Inflammatory macrophage treated with lipopolysaccharide for 4 hours (primary cell): ENCODE measurements around the gene MAD1L1.

Experiments
- DNase-seq: peaks from one replicate; pipeline ENCODE4 v3.0.0-alpha.2; 2020

The MAD1L1 gene

DNA sequence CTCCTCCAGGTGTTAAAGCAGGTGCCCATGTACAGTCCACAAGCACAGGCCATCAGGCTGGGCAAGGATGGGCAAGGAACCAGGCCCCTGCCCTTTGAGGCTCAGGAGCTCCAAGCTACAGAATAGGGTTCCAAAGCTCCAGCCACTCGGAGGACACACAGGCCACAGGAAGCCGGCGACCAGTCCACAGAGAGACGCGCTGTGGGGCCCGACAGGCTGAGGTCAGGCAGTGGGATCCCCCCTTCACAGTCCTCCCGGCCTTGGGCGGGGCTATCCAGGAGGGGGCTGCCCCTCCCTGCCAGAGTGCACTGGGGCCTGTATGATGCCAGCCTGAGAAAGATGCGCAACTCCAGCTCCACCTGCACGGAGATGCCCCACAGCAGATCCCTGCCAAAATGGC, 34.0 kb downstream of the MAD1L1 start:
- DNase-seq: no peak

GRCh38 chr7:2198206-2198605, 34.5 kb downstream of the MAD1L1 start:
- DNase-seq: no peak

DNA sequence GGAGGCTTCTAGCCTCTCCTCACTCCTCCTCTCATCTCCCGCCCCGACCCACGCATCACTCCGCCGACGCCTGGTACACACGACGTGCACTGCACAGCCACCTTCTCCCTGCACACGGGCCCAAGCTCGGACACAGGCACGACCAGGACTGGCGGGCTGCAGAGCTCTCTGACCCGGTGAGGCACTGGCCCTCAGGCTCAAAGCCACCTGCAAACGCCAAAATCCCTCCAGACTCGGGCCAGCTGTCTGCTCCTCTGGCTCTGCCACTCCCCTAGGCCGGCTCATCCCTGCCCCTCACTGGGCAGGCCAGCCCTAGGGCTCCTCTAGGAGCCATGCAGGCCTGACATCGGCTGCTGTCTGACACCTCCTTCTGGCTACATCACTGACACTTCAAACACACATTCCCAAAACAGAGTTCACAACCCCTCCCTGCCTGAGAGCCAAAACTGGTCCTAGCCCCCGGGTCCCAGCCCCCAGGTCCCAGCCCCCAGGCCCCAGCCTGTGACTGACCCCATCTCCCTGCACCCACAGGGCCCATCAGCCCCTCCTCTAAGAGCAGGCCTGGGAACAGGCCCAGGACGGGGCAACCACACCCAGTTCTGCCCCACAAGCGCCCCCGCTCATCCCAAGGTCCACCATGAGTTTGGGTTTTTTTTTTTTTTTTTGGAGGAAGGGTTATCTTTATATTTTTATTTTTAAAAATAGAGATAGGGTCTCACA, 35.1 kb downstream of the MAD1L1 start:
- no peak for DNase-seq

- no peak for DNase-seq
Observed at GRCh38 chr7:2196381-2197378, 36.1 kb downstream of the MAD1L1 start.

DNA sequence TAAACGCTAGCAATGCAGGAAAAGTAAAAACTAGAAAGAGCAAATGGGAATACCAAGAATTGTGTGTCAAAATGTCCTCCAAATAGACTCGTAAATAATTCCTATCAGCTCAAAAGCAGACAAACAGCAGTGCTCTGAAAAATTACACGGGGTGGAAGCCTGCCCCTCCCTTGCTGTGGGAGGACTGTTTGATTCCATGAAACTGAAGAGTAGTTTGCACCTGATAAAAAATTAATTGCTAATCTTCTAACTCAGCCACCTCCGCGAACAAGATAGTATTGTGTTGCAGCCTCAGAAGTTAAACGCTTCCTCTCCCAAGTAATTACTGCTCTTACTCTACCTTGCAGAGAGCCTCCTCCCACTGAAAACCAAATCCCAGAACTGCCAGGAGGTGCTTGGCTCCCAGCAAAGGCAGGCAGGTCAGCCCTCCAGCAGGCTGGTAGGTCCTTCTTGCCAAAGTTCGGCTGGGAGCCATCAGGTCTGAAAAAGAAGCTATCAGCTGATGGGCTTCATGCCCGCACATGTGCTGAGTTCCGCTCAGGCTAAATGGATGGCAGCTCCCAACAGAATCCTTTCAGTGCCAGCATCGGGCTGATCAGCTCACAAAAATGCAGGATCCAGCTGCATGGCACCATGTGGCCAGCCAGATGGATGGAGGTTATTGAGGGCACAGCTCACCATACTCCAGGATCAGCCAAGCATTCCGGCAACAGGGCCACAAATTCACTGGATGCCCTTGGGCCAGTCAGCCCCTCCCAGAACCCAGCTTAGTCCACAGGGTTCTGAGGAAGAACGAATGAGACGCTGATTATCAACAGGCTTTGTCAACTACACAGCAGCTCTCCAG, 37.1 kb downstream of the MAD1L1 start:
- DNase-seq: no peak

DNA sequence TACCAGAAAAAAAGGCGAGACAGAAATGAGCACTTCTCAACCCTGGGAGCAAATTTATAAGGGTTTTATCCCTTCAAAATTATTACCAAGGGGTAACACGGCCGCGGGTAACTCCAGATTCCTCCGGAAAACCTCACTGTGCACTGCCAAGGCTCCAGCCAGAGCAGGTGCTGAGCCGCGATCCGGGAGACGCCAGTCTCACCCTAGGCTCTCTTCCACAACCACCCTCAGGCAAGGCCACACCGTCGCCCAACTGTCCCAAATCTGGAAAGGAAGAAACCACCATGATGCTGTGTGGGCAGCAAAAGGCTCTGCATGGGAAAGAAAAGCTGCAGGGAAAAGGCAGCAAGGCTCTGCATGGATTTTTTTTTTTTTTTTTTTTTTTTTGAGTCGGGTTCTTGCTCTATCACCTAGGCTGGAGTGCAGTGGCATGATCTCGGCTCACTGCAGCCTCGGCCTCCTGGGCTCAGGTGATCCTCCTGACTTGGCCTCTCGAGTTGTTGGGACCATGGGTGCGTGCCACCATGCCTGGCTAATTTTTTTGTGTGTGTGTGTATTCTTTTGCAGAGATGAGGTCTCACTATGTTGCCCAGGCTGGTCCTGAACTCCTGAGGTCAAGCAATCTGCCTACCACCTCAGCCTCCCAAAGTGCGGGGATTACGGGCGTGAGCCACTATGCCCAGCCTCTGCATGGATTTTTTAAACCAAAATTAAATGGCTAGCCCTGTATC, 39.0 kb downstream of the MAD1L1 start:
- no peak for DNase-seq

DNA sequence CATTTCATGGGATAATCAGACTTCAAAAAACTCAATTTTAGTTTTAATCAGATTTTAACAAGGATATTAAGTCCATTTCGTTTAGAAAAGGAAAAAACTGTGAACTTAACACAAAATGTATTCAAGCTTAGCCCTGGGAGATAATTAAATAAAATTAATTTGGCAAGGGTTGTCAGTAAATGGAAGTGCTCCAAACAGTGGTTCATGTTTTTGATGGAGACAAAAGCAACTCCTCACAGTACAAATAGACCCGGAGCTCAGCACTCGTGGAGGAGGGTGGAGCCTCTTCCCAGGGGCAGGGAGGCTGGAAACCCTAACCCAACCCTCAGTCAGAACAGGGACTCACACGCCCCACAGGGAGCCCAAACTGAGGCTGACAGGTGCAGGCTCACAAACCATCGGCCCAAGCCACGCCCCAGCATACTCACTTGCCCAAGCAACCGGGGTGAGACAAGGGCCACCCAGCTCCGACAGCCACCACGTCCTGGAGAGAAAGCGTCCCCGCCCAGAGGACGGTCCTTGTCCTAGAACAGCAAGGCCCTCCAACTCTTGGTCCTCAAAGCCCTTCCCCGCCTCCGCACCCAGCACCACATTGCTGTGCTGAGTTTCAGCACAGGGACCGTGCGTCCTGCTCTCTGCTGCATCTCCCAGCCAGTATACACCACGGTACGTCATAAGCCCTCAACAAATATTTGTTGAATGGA, 39.8 kb downstream of the MAD1L1 start:
- DNase-seq: no peak

DNA sequence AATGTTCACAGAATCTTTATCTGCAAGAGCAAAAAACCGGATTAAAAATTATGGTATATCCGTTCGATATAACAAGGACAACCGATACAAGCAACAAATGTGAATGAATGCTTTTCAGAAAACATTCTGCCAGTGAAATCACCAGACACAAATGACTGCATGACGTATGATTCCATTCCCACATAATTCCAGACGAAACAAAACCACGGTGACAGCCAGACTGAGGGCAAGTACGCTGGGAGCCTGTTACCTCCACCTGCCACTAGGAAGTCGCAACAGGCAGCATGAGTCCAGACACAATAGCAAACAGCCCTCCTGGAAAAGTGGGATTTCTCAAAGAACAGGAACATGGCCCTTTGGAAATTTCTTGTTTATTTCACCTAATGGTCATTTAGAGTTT, 41.7 kb downstream of the MAD1L1 start:
- DNase-seq: no peak

- no peak for DNase-seq
Observed at GRCh38 chr7:2190531-2190930, 42.2 kb downstream of the MAD1L1 start.

GRCh38 chr7:2186166-2186565, 46.6 kb downstream of the MAD1L1 start:
- no peak for DNase-seq

- DNase-seq: no peak
Observed at GRCh38 chr7:2185715-2186114, 47.0 kb downstream of the MAD1L1 start.

DNA sequence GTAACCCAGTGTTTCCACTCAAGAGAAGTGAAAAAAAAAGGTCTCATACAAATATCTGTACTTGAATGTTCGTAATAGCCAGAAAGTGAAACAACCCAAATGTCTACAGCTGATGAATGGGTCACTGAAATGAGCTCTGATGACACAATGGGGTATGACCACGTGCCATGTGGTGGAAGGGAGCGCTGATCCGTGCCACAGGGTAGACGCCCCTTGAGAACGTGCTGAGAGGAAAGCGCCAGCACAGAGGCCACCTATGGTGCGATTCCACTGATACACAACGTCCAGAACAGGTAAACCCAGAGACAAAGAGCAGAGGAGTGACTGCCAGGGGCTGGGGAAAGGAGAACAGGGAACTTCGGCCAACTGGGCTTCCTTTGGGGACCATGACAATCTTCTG, 50.3 kb downstream of the MAD1L1 start:
- DNase-seq: no peak

DNA sequence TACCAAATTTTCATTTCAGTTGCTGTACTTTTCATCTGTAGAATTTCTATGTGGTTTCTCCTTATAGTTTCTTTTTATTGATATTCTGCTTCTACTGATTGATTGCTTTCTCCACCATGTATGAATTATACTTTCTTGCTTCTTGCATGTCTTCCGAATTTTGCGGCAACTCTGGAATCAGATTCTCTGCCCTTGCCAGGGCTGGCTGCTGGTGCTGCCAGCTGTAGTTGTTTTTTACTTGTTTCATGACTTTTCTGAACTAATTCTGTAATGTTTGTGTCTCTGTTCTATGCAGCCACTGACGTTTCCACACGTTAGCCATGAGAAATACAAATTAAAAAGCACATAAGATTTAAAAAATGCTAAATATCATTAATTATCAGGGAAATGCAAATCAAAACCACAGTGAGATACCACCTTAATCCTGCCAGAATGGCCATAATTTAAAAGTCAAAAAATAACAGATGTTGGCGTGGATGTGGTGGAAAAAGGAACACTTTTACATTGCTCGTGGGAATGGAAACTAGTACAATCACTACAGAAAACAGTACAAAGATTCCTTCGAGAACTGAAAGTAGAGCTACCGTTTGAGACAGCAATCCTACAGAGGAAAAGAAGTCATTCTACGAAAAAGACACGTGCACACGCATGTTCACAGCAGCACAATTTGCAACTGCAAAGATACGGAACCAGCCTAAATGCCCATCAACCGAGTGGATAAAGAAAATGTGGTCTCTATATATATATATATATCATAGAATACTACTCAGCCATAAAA, 51.5 kb downstream of the MAD1L1 start:
- no peak for DNase-seq

DNA sequence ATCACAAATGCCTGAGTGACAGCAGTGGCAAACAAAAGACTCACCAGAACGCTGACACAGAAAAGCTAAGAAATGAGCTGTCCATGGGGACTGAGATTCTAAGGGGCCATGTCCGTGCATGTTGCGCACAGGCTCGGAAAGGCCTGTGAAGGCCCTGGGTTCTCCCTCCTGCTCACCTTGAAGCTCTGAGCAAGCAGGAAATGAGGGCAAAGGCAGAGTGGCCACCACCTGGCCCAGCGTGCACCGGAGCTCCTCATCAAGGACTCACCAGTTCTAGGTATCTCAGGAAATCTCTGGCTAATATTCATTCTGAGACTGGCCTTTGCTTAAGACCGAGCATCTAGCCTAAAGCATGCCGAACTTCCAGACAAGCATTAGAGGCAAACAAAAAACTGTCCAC, 52.7 kb downstream of the MAD1L1 start:
- no peak for DNase-seq

DNA sequence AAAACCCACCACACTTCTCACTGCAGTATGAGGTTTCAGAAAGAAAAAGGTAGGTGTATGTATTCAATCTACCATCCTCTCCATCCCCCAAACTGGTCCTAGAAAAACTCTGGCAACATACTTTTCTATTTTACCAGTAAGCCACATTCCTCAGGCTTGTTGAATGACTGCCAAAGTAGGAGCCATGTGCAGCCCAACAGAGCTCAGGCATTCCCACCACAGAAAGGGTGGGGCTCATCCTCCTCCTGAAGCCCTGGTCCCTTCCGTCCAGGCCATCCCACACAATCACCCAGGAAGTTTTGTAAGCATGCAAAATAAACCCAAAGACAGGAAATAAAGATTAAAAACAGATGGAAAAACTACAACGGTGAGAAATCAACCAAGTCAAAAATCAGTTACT, 57.2 kb downstream of the MAD1L1 start:
- no peak for DNase-seq

DNA sequence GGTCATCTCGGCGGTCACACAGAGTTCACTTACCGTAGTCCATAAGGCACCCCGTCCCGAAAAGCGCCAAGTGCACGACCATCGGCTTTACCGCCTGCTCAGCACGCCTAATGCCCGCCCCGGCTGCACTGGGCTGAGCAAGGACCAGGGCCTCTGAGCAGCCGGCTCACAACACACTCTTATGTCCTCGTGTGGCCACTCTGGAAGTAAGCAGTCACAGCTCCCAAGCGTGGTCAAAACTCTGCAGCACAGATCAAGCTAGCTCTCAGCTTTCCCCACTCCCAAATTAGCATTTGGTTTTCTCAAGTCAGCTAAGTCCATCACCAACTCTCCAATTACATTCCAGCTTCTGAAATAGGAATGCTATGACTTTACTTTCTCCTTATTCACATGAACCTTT, 57.7 kb downstream of the MAD1L1 start:
- DNase-seq: no peak

GRCh38 chr7:2173189-2173827, 59.4 kb downstream of the MAD1L1 start:
- DNase-seq: no peak

- DNase-seq: no peak
Observed at GRCh38 chr7:2172311-2173188, 60.2 kb downstream of the MAD1L1 start.

DNA sequence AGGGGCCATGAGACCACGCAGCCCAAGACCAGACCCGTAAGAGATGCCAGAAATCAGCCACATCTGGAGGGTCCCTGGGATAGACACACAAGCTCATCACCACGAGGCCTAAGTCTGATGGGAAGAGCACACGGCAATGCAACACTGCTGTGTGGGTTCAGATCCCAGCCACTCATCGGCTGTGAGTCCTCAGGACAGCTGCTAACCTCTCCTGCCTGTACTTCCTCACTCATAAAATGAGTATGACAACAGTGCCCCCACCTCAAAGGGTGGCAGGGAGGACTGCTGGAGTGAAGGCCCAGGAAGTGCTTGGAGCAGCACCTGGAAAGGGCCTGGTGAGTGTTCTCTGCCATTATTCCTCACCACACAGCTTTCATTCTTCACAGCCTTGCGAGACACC, 60.9 kb downstream of the MAD1L1 start:
- no peak for DNase-seq
